Smooth muscle cell (in vitro differentiated cells): ENCODE data around the gene TIGAR. TPM values are rescaled to one million over a fixed set of nuclear protein-coding genes. Genes with fewer than 3 reads are reported as not detected.

Experiments
- DNase-seq: peaks from one replicate; lab custom pipeline; 2025; ENCODE audit not compliant: unreplicated experiment; lab: John Stamatoyannopoulos, UW
- H2AFZ ChIP-seq: fragments of 200-600 bp; sonication (generic); 2 replicates; pipeline ENCODE4 v1.6.0; 2016; ENCODE audit warnings: antibody characterized with exemption, low read depth, mild to moderate bottlenecking
- H3F3A ChIP-seq: fragments of 200-600 bp; sonication (generic); 2 replicates; pipeline ENCODE4 v1.6.0; 2017; ENCODE audit warnings: antibody characterized with exemption, low read depth
- H3K27ac ChIP-seq: fragments of 200-600 bp; sonication (generic); 2 replicates; pipeline ENCODE4 v1.5.1; 2016; ENCODE audit warnings: low read depth, mild to moderate bottlenecking
- H3K27me3 ChIP-seq: fragments of 200-600 bp; sonication (generic); 2 replicates; pipeline ENCODE4 v1.6.1; 2016; ENCODE audit warnings: low read depth, mild to moderate bottlenecking
- H3K36me3 ChIP-seq: fragments of 200-600 bp; sonication (generic); 2 replicates; pipeline ENCODE4 v1.5.1; 2016; ENCODE audit warnings: low read depth
- H3K4me1 ChIP-seq: fragments of 200-600 bp; sonication (generic); 2 replicates; pipeline ENCODE4 v1.5.1; 2016; ENCODE audit warnings: low read depth
- H3K4me2 ChIP-seq: fragments of 200-600 bp; sonication (generic); 2 replicates; pipeline ENCODE4 v1.6.0; 2016; ENCODE audit warnings: mild to moderate bottlenecking
- H3K4me3 ChIP-seq: fragments of 200-600 bp; sonication (generic); 2 replicates; pipeline ENCODE4 v1.5.1; 2016; ENCODE audit warnings: mild to moderate bottlenecking
- H3K79me2 ChIP-seq: fragments of 200-600 bp; sonication (generic); 2 replicates; pipeline ENCODE4 v1.6.0; 2016; ENCODE audit warnings: low read depth, mild to moderate bottlenecking
- H3K9ac ChIP-seq: fragments of 200-600 bp; sonication (generic); 2 replicates; pipeline ENCODE4 v1.6.0; 2016; ENCODE audit warnings: low read depth
- H3K9me3 ChIP-seq: fragments of 200-600 bp; sonication (generic); replicated peaks from 2 replicates; pipeline ENCODE4 v1.5.1; 2016; ENCODE audit warnings: low read depth
- H4K20me1 ChIP-seq: fragments of 200-600 bp; sonication (generic); 2 replicates; pipeline ENCODE4 v1.6.0; 2016; ENCODE audit warnings: low read depth
- WGBS: methylation state at CpG from one replicate; pipeline ENCODE4 v1.1.7; 2016; ENCODE audit warnings: low lambda C conversion rate; 5-methylcytosine and 5-hydroxymethylcytosine counted together
- polyA plus RNA-seq: library from polyadenylated mRNA; unstranded; fragments of >200 nt; fragmentation: Nextera tagmentation; extraction: Ambion mirVana; gene quantifications from 2 replicates; pipeline ENCODE4 v1.2.1, GENCODE V29; 2016
- total RNA-seq: library from RNA; depleted of rRNA; stranded (reverse); fragments of >200 nt; gene quantifications from 2 replicates; pipeline ENCODE4 v1.2.3, GENCODE V29; 2014
- TF ChIP-seq, protein P1 (sequence below): fragments of 200-600 bp; sonication (generic); IDR thresholded peaks from 2 replicates; pipeline ENCODE4 v1.5.1; 2017; ENCODE audit warnings: borderline replicate concordance, mild to moderate bottlenecking, antibody characterized with exemption; ENCODE audit not compliant: insufficient read depth, poor library complexity, severe bottlenecking

TIGAR gene
- total and polyA plus RNA-seq, 2 experiments from 2014 or later, result 21.6 to 26.1 TPM

GRCh38 chr12:4375449-4375848 lies 54.4 kb downstream of the TIGAR start:
- TF ChIP-seq, protein P1, sequence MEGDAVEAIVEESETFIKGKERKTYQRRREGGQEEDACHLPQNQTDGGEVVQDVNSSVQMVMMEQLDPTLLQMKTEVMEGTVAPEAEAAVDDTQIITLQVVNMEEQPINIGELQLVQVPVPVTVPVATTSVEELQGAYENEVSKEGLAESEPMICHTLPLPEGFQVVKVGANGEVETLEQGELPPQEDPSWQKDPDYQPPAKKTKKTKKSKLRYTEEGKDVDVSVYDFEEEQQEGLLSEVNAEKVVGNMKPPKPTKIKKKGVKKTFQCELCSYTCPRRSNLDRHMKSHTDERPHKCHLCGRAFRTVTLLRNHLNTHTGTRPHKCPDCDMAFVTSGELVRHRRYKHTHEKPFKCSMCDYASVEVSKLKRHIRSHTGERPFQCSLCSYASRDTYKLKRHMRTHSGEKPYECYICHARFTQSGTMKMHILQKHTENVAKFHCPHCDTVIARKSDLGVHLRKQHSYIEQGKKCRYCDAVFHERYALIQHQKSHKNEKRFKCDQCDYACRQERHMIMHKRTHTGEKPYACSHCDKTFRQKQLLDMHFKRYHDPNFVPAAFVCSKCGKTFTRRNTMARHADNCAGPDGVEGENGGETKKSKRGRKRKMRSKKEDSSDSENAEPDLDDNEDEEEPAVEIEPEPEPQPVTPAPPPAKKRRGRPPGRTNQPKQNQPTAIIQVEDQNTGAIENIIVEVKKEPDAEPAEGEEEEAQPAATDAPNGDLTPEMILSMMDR, result no peak
- no peak overlapping the region for H3K4me2 ChIP-seq

GRCh38 chr12:4378772-4379171 lies 57.8 kb downstream of the TIGAR start:
- peaks cover 7% of the 10 kb centered on the region for H3K27me3 ChIP-seq
- H2AFZ ChIP-seq, result no peak overlapping the region
- no peaks in the 10 kb centered on the region for H3K79me2 ChIP-seq
- WGBS, result 80% methylated on average over 1 of the region's 1 CpG
- H3K27ac ChIP-seq, result no peak overlapping the region
- H3K4me1 ChIP-seq, result no peaks in the 10 kb centered on the region
- DNase-seq, result no peak
- H3K4me3 ChIP-seq, result peak overlapping the region; percentile 8
- no peaks in the 10 kb centered on the region for H3K36me3 ChIP-seq
- no peak overlapping the region for H3K4me2 ChIP-seq
- TF ChIP-seq, protein P1, result no peak
- no peaks in the 10 kb centered on the region for H3K9me3 ChIP-seq
- H4K20me1 ChIP-seq, result no peaks in the 10 kb centered on the region
- no peaks in the 10 kb centered on the region for H3F3A ChIP-seq
- no peak overlapping the region for H3K9ac ChIP-seq

More at GRCh38 chr12:4375449-4375848, 54.4 kb downstream of the TIGAR start:
- H4K20me1 ChIP-seq, result no peaks in the 10 kb centered on the region
- no peak for DNase-seq
- WGBS, result 95% methylated on average over 6 of the region's 6 CpGs
- no peaks in the 10 kb centered on the region for H3K36me3 ChIP-seq
- no peaks in the 10 kb centered on the region for H3K4me1 ChIP-seq
- H3K9me3 ChIP-seq, result no peaks in the 10 kb centered on the region
- no peak overlapping the region for H2AFZ ChIP-seq
- H3K4me3 ChIP-seq, result no peak overlapping the region
- H3K27ac ChIP-seq, result no peak overlapping the region
- H3K27me3 ChIP-seq, result peaks cover 6% of the 10 kb centered on the region
- no peaks in the 10 kb centered on the region for H3K79me2 ChIP-seq
- H3K9ac ChIP-seq, result no peak overlapping the region
- H3F3A ChIP-seq, result no peaks in the 10 kb centered on the region

- WGBS, result 10% methylated on average over 7 of the region's 7 CpGs
- no peaks in the 10 kb centered on the region for H3K79me2 ChIP-seq
- H3K36me3 ChIP-seq, result no peaks in the 10 kb centered on the region
- no peaks in the 10 kb centered on the region for H3K9me3 ChIP-seq
- TF ChIP-seq, protein P1, result no peak
- peaks cover 7% of the 10 kb centered on the region for H3K27me3 ChIP-seq
- H3K4me1 ChIP-seq, result no peaks in the 10 kb centered on the region
- no peak within 1 kb of the TSS for H3K4me2 ChIP-seq
- no peak for DNase-seq
- H3K9ac ChIP-seq, result no peak within 1 kb of the TSS
- H2AFZ ChIP-seq, result no peak within 1 kb of the TSS
- H3K27ac ChIP-seq, result no peak within 1 kb of the TSS
- no peaks in the 10 kb centered on the region for H3F3A ChIP-seq
- no peaks in the 10 kb centered on the region for H4K20me1 ChIP-seq
- H3K4me3 ChIP-seq, result peak within 1 kb of the TSS; percentile 8
Measured at GRCh38 chr12:4379405-4379804, 58.4 kb downstream of the TIGAR start, which contains the start of gene FGF23. FGF23 (minus strand) TSS chr12:4379712; CDS start chr12:4379582, 130 bp downstream.

DNA sequence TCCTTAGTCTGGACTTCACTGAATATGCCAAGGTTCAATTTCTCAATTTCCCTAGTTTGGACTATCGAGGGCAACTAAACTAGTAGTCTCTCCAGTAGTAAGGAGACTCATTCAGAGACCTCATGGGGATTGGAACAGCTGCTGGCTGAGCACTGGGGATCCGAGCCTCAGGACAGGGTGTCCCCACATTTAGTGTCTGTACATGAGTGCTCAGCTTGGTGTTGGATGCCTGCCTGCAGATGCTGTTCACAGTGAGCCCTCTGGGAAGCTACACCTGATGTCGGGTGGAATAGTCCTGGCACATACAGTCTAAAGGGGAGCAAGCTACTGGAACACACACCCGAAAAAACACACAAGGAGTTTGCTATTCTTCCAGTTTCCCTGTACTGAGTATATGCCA lies 59.3 kb downstream of the TIGAR start:
- WGBS, result 89% methylated on average over 4 of the region's 4 CpGs
- TF ChIP-seq, protein P1, result no peak
- H3K4me3 ChIP-seq, result no peak overlapping the region

More for the DNA sequence above, 59.3 kb downstream of the TIGAR start:
- Histone ChIP-seq H2AFZ (no peak overlapping the region), H3K9me3 (no peaks in the 10 kb centered on the region), H3K27ac (no peak overlapping the region), H4K20me1 (no peaks in the 10 kb centered on the region), H3F3A (no peaks in the 10 kb centered on the region), H3K9ac (no peak overlapping the region), H3K4me2 (no peak overlapping the region), H3K36me3 (no peaks in the 10 kb centered on the region), H3K4me1 (no peaks in the 10 kb centered on the region), H3K27me3 (peaks cover 7% of the 10 kb centered on the region), H3K79me2 (no peaks in the 10 kb centered on the region)
- no peak for DNase-seq
